SK-N-SH (cell line): ENCODE measurements around the gene ESRRA. TPM values are rescaled to one million over a fixed set of nuclear protein-coding genes. Genes with fewer than 3 reads are reported as not detected.
A peak's percentile ranks its signal among the peaks of the same experiment; 100 is the strongest.

ENCODE experiments used
- CTCF ChIA-PET: fragments of 300-600, 350-600 bp; formaldehyde crosslinking; extraction: SDS; loops from one replicate; lab custom pipeline; 2021; lab: Yijun Ruan, JAX
- POLR2A ChIA-PET: fragments of 350-600 bp; sonication (Branson Sonifier 250); formaldehyde crosslinking; extraction: SDS; loops from one replicate; lab custom pipeline; 2020; ENCODE audit warnings: antibody characterized with exemption, inconsistent platforms; lab: Yijun Ruan, JAX
- DNase-seq: peaks from one replicate; pipeline ENCODE4 v3.0.0; 2012
- H2AFZ ChIP-seq: fragments of 200-600 bp; sonication (generic); 2 replicates; pipeline ENCODE4 v1.8.1; 2016; ENCODE audit warnings: antibody characterized with exemption, mild to moderate bottlenecking, low read depth
- H3F3A ChIP-seq: fragments of 200-600 bp; sonication (generic); replicated peaks from 2 replicates; pipeline ENCODE3; 2016; ENCODE audit warnings: antibody characterized with exemption, mild to moderate bottlenecking; ENCODE audit not compliant: insufficient read depth
- H3K27ac ChIP-seq, 2 experiments: fragments of 200-500 bp in 1 of 2; fragments of 200-600 bp in 1 of 2; sonication (Bioruptor generic) in 1 of 2; sonication (generic), shearing (Covaris generic) in 1 of 2; 2 replicates each; pipeline versions ENCODE4 v1.5.1 to v1.6.1; 2014 to 2016; ENCODE audit warnings: low read depth in 2 of 2, inconsistent platforms in 1 of 2, low read length in 1 of 2, mild to moderate bottlenecking in 1 of 2, mixed read lengths in 1 of 2
- H3K27me3 ChIP-seq: fragments of 200-600 bp; sonication (generic), shearing (Covaris generic); 2 replicates; pipeline ENCODE4 v1.6.1; 2016; ENCODE audit warnings: mixed run types; ENCODE audit not compliant: insufficient read depth
- H3K36me3 ChIP-seq, 2 experiments: fragments of 200-500 bp in 1 of 2; fragments of 200-600 bp in 1 of 2; sonication (Bioruptor generic) in 1 of 2; sonication (generic) in 1 of 2; replicated peaks in 1 of 2; 2 replicates each; pipeline versions ENCODE3 to v1.5.1; 2014 to 2016; ENCODE audit warnings: low read length in 1 of 2, mild to moderate bottlenecking in 1 of 2; ENCODE audit not compliant: insufficient read depth in 2 of 2, control insufficient read depth in 1 of 2
- H3K4me1 ChIP-seq, 2 experiments: fragments of 200-500 bp in 1 of 2; fragments of 200-600 bp in 1 of 2; sonication (Bioruptor generic) in 1 of 2; sonication (generic), shearing (Covaris generic) in 1 of 2; 2 replicates each; pipeline versions ENCODE4 v1.5.1 to v1.6.1; 2014 to 2016; ENCODE audit warnings: low read depth in 1 of 2, low read length in 1 of 2, mixed run types in 1 of 2; ENCODE audit not compliant: insufficient read depth in 2 of 2, control insufficient read depth in 1 of 2
- H3K4me2 ChIP-seq: fragments of 200-600 bp; sonication (generic), shearing (Covaris generic); 2 replicates; pipeline ENCODE4 v1.6.1; 2017; ENCODE audit warnings: mixed run types
- H3K4me3 ChIP-seq, 2 experiments: fragments of 200-500 bp in 1 of 2; fragments of 200-600 bp in 1 of 2; sonication (Bioruptor generic) in 1 of 2; sonication (generic), shearing (Covaris generic) in 1 of 2; 2 replicates each; pipeline versions ENCODE4 v1.5.1 to v1.8.1; 2014 to 2016; ENCODE audit warnings: low read depth in 2 of 2, inconsistent platforms in 1 of 2, low read length in 1 of 2, mild to moderate bottlenecking in 1 of 2, mixed read lengths in 1 of 2, moderate library complexity in 1 of 2
- H3K79me2 ChIP-seq: fragments of 200-600 bp; sonication (generic); 2 replicates; pipeline ENCODE4 v1.8.1; 2017; ENCODE audit warnings: mild to moderate bottlenecking; ENCODE audit not compliant: insufficient read depth
- H3K9ac ChIP-seq: fragments of 200-600 bp; sonication (generic); 2 replicates; pipeline ENCODE4 v1.6.1; 2017; ENCODE audit warnings: mixed run types
- H3K9me2 ChIP-seq: fragments of 200-600 bp; sonication (generic); 2 replicates; pipeline ENCODE4 v1.6.1; 2017; ENCODE audit warnings: mixed run types
- H3K9me3 ChIP-seq: fragments of 200-600 bp; sonication (generic); 2 replicates; pipeline ENCODE4 v1.6.1; 2017; ENCODE audit warnings: mixed run types, mild to moderate bottlenecking, moderate library complexity
- H4K20me1 ChIP-seq: fragments of 200-600 bp; sonication (generic); 2 replicates; pipeline ENCODE4 v1.6.1; 2017; ENCODE audit warnings: mild to moderate bottlenecking, mixed run types; ENCODE audit not compliant: insufficient read depth
- ELF1 ChIP-seq: IDR thresholded peaks from 2 replicates; pipeline ENCODE4 v1.4.0; 2012
- FOXJ3 ChIP-seq: sonication (generic); formaldehyde crosslinking; IDR thresholded peaks from 2 replicates; pipeline ENCODE4 v1.5.1; 2020; ENCODE audit warnings: mild to moderate bottlenecking, missing genetic modification reagents
- NFIC ChIP-seq: IDR thresholded peaks from 2 replicates; pipeline ENCODE4 v1.4.0; 2012; ENCODE audit warnings: borderline replicate concordance
- RAD21 ChIP-seq: IDR thresholded peaks from 2 replicates; pipeline ENCODE4 v1.6.1; 2012; ENCODE audit warnings: mild to moderate bottlenecking, low read length
- RFX5 ChIP-seq: IDR thresholded peaks from 2 replicates; pipeline ENCODE4 v1.6.1; 2012; ENCODE audit warnings: mild to moderate bottlenecking, improper control_type of control experiment, low read length
- RXRA ChIP-seq: IDR thresholded peaks from 2 replicates; pipeline ENCODE4 v1.4.0; 2012; ENCODE audit warnings: low read depth, mild to moderate bottlenecking, borderline replicate concordance
- YY1 ChIP-seq: IDR thresholded peaks from 2 replicates; pipeline ENCODE4 v1.4.0; 2012; ENCODE audit warnings: low read depth, mild to moderate bottlenecking
- WGBS: methylation state at CpG from one replicate; pipeline ENCODE4 v1.1.6; 2017; ENCODE audit warnings: low lambda C conversion rate; 5-methylcytosine and 5-hydroxymethylcytosine counted together
- polyA plus RNA-seq, 3 experiments: library from polyadenylated mRNA; depleted of rRNA; stranded (reverse); fragments of >200 nt; gene quantifications; 2 replicates each; pipeline ENCODE4 v1.2.3, GENCODE V29; 2012
- TF ChIP-seq, protein P1 (sequence below): IDR thresholded peaks from 2 replicates; pipeline ENCODE4 v1.4.0; 2012; ENCODE audit warnings: low read depth
- TF ChIP-seq, protein P2 (sequence below): IDR thresholded peaks from 2 replicates; pipeline ENCODE4 v1.4.0; 2012; ENCODE audit warnings: low read depth, borderline replicate concordance
- TF ChIP-seq, protein P3 (sequence below): IDR thresholded peaks from 2 replicates; pipeline ENCODE4 v1.6.1; 2012; ENCODE audit warnings: mild to moderate bottlenecking, low read depth, low read length, moderate library complexity

Gene ESRRA
- polyA plus RNA-seq, 1 of the 3 experiments (the other 2 are of a cell fraction): 27.8 TPM

DNA sequence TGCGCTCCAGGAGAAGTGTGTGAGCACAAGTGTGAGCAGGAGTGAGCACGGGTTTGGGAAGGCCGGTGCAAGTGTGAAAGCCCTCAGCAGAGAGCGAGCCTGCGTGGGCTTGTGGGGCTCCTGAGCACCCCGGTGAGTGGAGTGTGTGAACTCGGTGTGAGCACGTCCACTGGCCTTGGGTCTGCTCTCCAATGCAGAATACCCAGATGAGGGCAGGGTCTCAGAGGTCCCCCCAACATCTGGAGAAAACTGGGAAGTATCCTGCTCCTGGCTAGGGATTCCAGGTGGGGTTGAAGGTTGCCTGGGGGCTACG is 1.2 kb downstream of the ESRRA start:
- peak overlapping the region; percentile 65 for H3K9ac ChIP-seq
- 26% methylated on average over 8 of the region's 9 CpGs for WGBS
- no peaks in the 10 kb centered on the region for H3K9me3 ChIP-seq
- no peaks in the 10 kb centered on the region for H3K9me2 ChIP-seq
- peak overlapping the region; percentile 65 to 78 for H3K4me3 ChIP-seq
- peak overlapping the region; percentile 99 for H3K4me2 ChIP-seq
- no peak for DNase-seq
- peaks cover 34% of the 10 kb centered on the region; the same call in 1 of the 2 replicates for H3K79me2 ChIP-seq
- H3K27ac ChIP-seq: peak overlapping the region in 1 of 2 experiments; percentile 62; a peak in 1 of 4 replicates
- no peaks in the 10 kb centered on the region for H3K27me3 ChIP-seq
- peaks cover 0 to 2% of the 10 kb centered on the region in 2 experiments for H3K36me3 ChIP-seq
- peaks cover 12% of the 10 kb centered on the region for H3F3A ChIP-seq
- H3K4me1 ChIP-seq: peaks cover 5 to 18% of the 10 kb centered on the region in 2 experiments; a peak in 2 of 4 replicates
- H4K20me1 ChIP-seq: no peaks in the 10 kb centered on the region
- TF ChIP-seq RFX5: no peak
- no peak for TF ChIP-seq YY1
- no peak for TF ChIP-seq NFIC
- TF ChIP-seq, protein P1, sequence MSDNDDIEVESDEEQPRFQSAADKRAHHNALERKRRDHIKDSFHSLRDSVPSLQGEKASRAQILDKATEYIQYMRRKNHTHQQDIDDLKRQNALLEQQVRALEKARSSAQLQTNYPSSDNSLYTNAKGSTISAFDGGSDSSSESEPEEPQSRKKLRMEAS: no peak
- no peak for TF ChIP-seq ELF1
- TF ChIP-seq, protein P2, sequence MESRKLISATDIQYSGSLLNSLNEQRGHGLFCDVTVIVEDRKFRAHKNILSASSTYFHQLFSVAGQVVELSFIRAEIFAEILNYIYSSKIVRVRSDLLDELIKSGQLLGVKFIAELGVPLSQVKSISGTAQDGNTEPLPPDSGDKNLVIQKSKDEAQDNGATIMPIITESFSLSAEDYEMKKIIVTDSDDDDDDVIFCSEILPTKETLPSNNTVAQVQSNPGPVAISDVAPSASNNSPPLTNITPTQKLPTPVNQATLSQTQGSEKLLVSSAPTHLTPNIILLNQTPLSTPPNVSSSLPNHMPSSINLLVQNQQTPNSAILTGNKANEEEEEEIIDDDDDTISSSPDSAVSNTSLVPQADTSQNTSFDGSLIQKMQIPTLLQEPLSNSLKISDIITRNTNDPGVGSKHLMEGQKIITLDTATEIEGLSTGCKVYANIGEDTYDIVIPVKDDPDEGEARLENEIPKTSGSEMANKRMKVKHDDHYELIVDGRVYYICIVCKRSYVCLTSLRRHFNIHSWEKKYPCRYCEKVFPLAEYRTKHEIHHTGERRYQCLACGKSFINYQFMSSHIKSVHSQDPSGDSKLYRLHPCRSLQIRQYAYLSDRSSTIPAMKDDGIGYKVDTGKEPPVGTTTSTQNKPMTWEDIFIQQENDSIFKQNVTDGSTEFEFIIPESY: no peak
- no peak for TF ChIP-seq RXRA
- TF ChIP-seq RAD21: no peak
- TF ChIP-seq, protein P3, sequence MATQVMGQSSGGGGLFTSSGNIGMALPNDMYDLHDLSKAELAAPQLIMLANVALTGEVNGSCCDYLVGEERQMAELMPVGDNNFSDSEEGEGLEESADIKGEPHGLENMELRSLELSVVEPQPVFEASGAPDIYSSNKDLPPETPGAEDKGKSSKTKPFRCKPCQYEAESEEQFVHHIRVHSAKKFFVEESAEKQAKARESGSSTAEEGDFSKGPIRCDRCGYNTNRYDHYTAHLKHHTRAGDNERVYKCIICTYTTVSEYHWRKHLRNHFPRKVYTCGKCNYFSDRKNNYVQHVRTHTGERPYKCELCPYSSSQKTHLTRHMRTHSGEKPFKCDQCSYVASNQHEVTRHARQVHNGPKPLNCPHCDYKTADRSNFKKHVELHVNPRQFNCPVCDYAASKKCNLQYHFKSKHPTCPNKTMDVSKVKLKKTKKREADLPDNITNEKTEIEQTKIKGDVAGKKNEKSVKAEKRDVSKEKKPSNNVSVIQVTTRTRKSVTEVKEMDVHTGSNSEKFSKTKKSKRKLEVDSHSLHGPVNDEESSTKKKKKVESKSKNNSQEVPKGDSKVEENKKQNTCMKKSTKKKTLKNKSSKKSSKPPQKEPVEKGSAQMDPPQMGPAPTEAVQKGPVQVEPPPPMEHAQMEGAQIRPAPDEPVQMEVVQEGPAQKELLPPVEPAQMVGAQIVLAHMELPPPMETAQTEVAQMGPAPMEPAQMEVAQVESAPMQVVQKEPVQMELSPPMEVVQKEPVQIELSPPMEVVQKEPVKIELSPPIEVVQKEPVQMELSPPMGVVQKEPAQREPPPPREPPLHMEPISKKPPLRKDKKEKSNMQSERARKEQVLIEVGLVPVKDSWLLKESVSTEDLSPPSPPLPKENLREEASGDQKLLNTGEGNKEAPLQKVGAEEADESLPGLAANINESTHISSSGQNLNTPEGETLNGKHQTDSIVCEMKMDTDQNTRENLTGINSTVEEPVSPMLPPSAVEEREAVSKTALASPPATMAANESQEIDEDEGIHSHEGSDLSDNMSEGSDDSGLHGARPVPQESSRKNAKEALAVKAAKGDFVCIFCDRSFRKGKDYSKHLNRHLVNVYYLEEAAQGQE: no peak
- TF ChIP-seq FOXJ3: no peak
- H2AFZ ChIP-seq: peak overlapping the region; percentile 84; the same call in 1 of the 2 replicates
- CTCF ChIA-PET: interaction anchor here (1.0 to 6.7 kb wide), 3 partner anchors 11 to 24 kb away, joined by 3 to 196 read pairs (median 27); partner anchors contain the start of genes BAD, GPR137, KCNK4 and PRDX5
- POLR2A ChIA-PET: interaction anchor here (1.6 kb wide), 1 partner anchor 11 kb away, joined by 9 read pairs; the partner anchor contains the start of gene PRDX5
